ENCODE results near the gene MAP7. TPM values are rescaled to one million over a fixed set of nuclear protein-coding genes. Genes with fewer than 3 reads are reported as not detected.
A peak's percentile ranks its signal among the peaks of the same experiment; 100 is the strongest.

Gene MAP7
- total and polyA plus RNA-seq, 9 of the 15 experiments (the other 6 are each of a cell fraction or from before 2014, with no cell fraction given): 0.76 to 7.7 (median 3.9) TPM

- in situ Hi-C loops (cut with MboI): loop anchor here (25.0 kb wide), 1 partner anchor 189 kb away; no protein-coding TSS in a partner anchor
- H2AFZ ChIP-seq (ENCODE audit: low read depth, low read length): peak overlapping the region; percentile 15; the same call in 1 of the 2 replicates
- ATAC-seq (peak; percentile 92), FAIRE-seq (no peak), DNase-seq (ENCODE audit: extremely low read depth in 1 of 4, low spot score in 3 of 4) (peak in 2 of 4 experiments; percentile 39 to 70)
- CTCF ChIA-PET (ENCODE audit: low intra/inter-chr PET ratio): no interaction called here
- H3K27me3 ChIP-seq (ENCODE audit: control insufficient read depth in 2 of 2, insufficient read depth in 2 of 2, low read length in 2 of 2): peaks cover 2 to 16% of the 10 kb centered on the region in 2 experiments; a peak in 4 of 5 replicates
- no peak overlapping the region for H3K4me3 ChIP-seq
- H3K9ac ChIP-seq (ENCODE audit: insufficient read depth in 1 of 2, low read depth in 2 of 2, low read length in 2 of 2): no peak overlapping the region
- no peaks in the 10 kb centered on the region for H3K79me2 ChIP-seq (ENCODE audit: control insufficient read depth, insufficient read depth, low read length)
- no peaks in the 10 kb centered on the region for H4K20me1 ChIP-seq (replicated peaks; ENCODE audit: control insufficient read depth, insufficient read depth, low read length)
- no peak overlapping the region for H3K27ac ChIP-seq (ENCODE audit: extremely low read depth, low read depth, low read length)
- intact Hi-C loops (cut with micrococcal nuclease): no loop called here
- POLR2A ChIA-PET: interaction anchor here (0.6 to 2.6 kb wide), 8 partner anchors 10 to 903 kb away, joined by 3 to 8 read pairs (median 3); no protein-coding TSS in a partner anchor
- H3K36me3 ChIP-seq (ENCODE audit: control insufficient read depth, insufficient read depth, low read length): no peaks in the 10 kb centered on the region
- no peaks in the 10 kb centered on the region for H3K9me3 ChIP-seq (replicated peaks; ENCODE audit: control insufficient read depth, insufficient read depth, low read depth, low read length)
- WGBS (ENCODE audit: insufficient coverage, low coverage, missing lambda C conversion rate): 31% methylated on average over 16 of the region's 16 CpGs
- H3K4me1 ChIP-seq (replicated peaks in 1 of 2; ENCODE audit: control insufficient read depth in 2 of 2, insufficient read depth in 2 of 2, low read length in 2 of 2): 0 out of 5 replicates have a peak, but pooled peaks cover 0 to 3% of the 10 kb centered on the region in 2 experiments
- no peak overlapping the region for H3K4me2 ChIP-seq (ENCODE audit: insufficient read depth, low read length)
- BruUV-seq (replicated peaks): no TSS peak
- H3K9me1 ChIP-seq (ENCODE audit: control insufficient read depth, insufficient read depth, low read length): no peaks in the 10 kb centered on the region
- no peak for TF ChIP-seq BMI1 (IDR thresholded peaks at IDR 0.05; ENCODE audit: low read length)
- TF ChIP-seq TFAP4 (CRISPR knock-in tag; IDR thresholded peaks at IDR 0.05; ENCODE audit: borderline replicate concordance): peak; percentile 79
- no peak for TF ChIP-seq GMEB1 (CRISPR knock-in tag; IDR thresholded peaks at IDR 0.05)
- no peak for TF ChIP-seq FOXP1 (CRISPR knock-in tag; IDR thresholded peaks at IDR 0.05)
- no peak for TF ChIP-seq MBD1 (CRISPR knock-in tag; IDR thresholded peaks at IDR 0.05)
- peak in 1 of 2 experiments; percentile 36; a peak in 1 of 4 replicates for TF ChIP-seq UBTF (IDR thresholded peaks at IDR 0.05; ENCODE audit: borderline replicate concordance in 1 of 2, low read depth in 2 of 2, low read length in 2 of 2)
- peak; percentile 55; the same call in 1 of the 2 replicates for TF ChIP-seq ZBTB9 (CRISPR knock-in tag; IDR thresholded peaks at IDR 0.05)
- TF ChIP-seq VEZF1 (CRISPR knock-in tag; IDR thresholded peaks at IDR 0.05): no peak
- no peak for TF ChIP-seq RBM25 (IDR thresholded peaks at IDR 0.05; ENCODE audit: low read depth, low read length, severe bottlenecking)
- no peak for TF ChIP-seq HNRNPUL1 (IDR thresholded peaks at IDR 0.05; ENCODE audit: low read length)
Observed at GRCh38 chr6:136526196-136526930, 23.9 kb downstream of the MAP7 start.
